GM12878 (cell line): ENCODE data around the gene HEYL.

Experiments
- CHD2 ChIP-seq: IDR thresholded peaks from 2 replicates; pipeline ENCODE4 v1.6.1; 2011; ENCODE audit warnings: low read depth, low read length, improper control_type of control experiment, borderline replicate concordance
- NRF1 ChIP-seq: conservative IDR thresholded peaks from 2 replicates; pipeline ENCODE4 v1.6.1; 2011; ENCODE audit warnings: mild to moderate bottlenecking, low read depth, low read length, improper control_type of control experiment
- POLR2AphosphoS2 ChIP-seq: IDR thresholded peaks from 2 replicates; pipeline ENCODE4 v1.6.1; 2011; ENCODE audit warnings: low read depth, mild to moderate bottlenecking, low read length, improper control_type of control experiment, moderate library complexity
- TF ChIP-seq, protein P1 (sequence below), 3 experiments: IDR thresholded peaks in 2 of 3; conservative IDR thresholded peaks in 1 of 3; 2 replicates each; pipeline ENCODE4 v1.5.1; 2011; ENCODE audit warnings: low read depth in 3 of 3, low read length in 3 of 3, mild to moderate bottlenecking in 3 of 3, control low read depth in 2 of 3, moderate library complexity in 2 of 3, inconsistent platforms in 1 of 3, mixed read lengths in 1 of 3; ENCODE audit not compliant: control insufficient read depth in 2 of 3, insufficient read depth in 1 of 3; ENCODE audit errors: extremely low read depth in 1 of 3
- TF ChIP-seq, protein P2 (sequence below): IDR thresholded peaks from 2 replicates; pipeline ENCODE4 v1.6.1; 2012; ENCODE audit warnings: mild to moderate bottlenecking, low read depth, low read length

DNA sequence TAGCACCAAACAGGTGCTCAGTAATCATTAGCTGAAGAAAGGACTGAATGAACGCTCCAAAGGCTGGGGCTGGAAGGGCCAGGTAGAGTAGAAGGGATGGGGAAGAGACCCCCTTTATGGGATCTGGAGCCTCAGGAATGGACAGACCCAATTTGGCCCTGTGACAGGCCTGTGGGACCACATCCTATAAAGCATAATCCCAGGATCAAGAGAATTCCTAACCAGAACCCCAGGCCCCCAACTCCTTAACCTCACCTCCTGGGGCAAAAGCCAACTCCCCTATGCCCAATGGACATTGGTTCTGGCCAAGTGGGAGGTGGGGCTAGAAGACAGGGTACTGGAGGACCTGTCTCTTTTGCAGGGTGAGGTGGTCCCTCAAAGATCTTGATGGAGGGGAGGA lies 42.6 kb upstream of the HEYL start:
- TF ChIP-seq, protein P1, sequence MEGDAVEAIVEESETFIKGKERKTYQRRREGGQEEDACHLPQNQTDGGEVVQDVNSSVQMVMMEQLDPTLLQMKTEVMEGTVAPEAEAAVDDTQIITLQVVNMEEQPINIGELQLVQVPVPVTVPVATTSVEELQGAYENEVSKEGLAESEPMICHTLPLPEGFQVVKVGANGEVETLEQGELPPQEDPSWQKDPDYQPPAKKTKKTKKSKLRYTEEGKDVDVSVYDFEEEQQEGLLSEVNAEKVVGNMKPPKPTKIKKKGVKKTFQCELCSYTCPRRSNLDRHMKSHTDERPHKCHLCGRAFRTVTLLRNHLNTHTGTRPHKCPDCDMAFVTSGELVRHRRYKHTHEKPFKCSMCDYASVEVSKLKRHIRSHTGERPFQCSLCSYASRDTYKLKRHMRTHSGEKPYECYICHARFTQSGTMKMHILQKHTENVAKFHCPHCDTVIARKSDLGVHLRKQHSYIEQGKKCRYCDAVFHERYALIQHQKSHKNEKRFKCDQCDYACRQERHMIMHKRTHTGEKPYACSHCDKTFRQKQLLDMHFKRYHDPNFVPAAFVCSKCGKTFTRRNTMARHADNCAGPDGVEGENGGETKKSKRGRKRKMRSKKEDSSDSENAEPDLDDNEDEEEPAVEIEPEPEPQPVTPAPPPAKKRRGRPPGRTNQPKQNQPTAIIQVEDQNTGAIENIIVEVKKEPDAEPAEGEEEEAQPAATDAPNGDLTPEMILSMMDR (IDR thresholded peaks at IDR 0.05 in 2 of 3, conservative IDR thresholded peaks at IDR 0.05 in 1 of 3; ENCODE audit: control insufficient read depth in 2 of 3, extremely low read depth in 1 of 3, insufficient read depth in 1 of 3, low read depth in 3 of 3, low read length in 3 of 3): no peak
- TF ChIP-seq, protein P2, sequence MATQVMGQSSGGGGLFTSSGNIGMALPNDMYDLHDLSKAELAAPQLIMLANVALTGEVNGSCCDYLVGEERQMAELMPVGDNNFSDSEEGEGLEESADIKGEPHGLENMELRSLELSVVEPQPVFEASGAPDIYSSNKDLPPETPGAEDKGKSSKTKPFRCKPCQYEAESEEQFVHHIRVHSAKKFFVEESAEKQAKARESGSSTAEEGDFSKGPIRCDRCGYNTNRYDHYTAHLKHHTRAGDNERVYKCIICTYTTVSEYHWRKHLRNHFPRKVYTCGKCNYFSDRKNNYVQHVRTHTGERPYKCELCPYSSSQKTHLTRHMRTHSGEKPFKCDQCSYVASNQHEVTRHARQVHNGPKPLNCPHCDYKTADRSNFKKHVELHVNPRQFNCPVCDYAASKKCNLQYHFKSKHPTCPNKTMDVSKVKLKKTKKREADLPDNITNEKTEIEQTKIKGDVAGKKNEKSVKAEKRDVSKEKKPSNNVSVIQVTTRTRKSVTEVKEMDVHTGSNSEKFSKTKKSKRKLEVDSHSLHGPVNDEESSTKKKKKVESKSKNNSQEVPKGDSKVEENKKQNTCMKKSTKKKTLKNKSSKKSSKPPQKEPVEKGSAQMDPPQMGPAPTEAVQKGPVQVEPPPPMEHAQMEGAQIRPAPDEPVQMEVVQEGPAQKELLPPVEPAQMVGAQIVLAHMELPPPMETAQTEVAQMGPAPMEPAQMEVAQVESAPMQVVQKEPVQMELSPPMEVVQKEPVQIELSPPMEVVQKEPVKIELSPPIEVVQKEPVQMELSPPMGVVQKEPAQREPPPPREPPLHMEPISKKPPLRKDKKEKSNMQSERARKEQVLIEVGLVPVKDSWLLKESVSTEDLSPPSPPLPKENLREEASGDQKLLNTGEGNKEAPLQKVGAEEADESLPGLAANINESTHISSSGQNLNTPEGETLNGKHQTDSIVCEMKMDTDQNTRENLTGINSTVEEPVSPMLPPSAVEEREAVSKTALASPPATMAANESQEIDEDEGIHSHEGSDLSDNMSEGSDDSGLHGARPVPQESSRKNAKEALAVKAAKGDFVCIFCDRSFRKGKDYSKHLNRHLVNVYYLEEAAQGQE: no peak
- TF ChIP-seq POLR2AphosphoS2: no peak
- no peak for TF ChIP-seq NRF1
- no peak for TF ChIP-seq CHD2
